ENCODE measurements around the gene SLC3A2. TPM values are rescaled to one million over a fixed set of nuclear protein-coding genes. Genes with fewer than 3 reads are reported as not detected.

The SLC3A2 gene
- total RNA-seq, 2 experiments from 2014 or later, result 289 to 321 TPM

GRCh38 chr11:62882788-62883501 is 2.2 kb downstream of the SLC3A2 start:
- Histone ChIP-seq H2AFZ (ENCODE audit: low read length) (no peak overlapping the region), H3K4me1 (ENCODE audit: insufficient read depth, low read length, poor library complexity, severe bottlenecking) (peaks cover 28% of the 10 kb centered on the region), H3K36me3 (ENCODE audit: insufficient read depth, low read length) (peaks cover 94% of the 10 kb centered on the region), H3K9me3 (ENCODE audit: low read length) (no peaks in the 10 kb centered on the region), H4K20me1 (ENCODE audit: insufficient read depth, low read length) (peaks cover 11% of the 10 kb centered on the region; the same call in 1 of the 2 replicates), H3K9me2 (ENCODE audit: insufficient read depth, low read length) (no peaks in the 10 kb centered on the region), H3K79me2 (ENCODE audit: insufficient read depth, low read depth, low read length) (peaks cover 48% of the 10 kb centered on the region), H3K4me3 (ENCODE audit: low read depth, low read length, poor library complexity, severe bottlenecking) (peak overlapping the region; percentile 73), H3K4me2 (ENCODE audit: low read length) (peak overlapping the region; percentile 95), H3K27ac (ENCODE audit: low read depth, low read length, poor library complexity, severe bottlenecking) (peak overlapping the region; percentile 74)
- no peak for DNase-seq (ENCODE audit: low spot score)
- TF ChIP-seq CTCF (conservative IDR thresholded peaks at IDR 0.05; ENCODE audit: low read length) (no peak), EZH2phosphoT487 (IDR thresholded peaks at IDR 0.05; ENCODE audit: borderline replicate concordance, low read depth, low read length) (no peak)
- no TSS peak for BruUV-seq (replicated peaks)
- CTCF ChIA-PET (ENCODE audit: unreplicated experiment), result no interaction called here
- POLR2A ChIA-PET, result interaction anchor here (0.5 to 4.8 kb wide), 5 partner anchors 15 to 463 kb away, joined by 3 to 42 read pairs (median 6); no protein-coding TSS in a partner anchor
- intact Hi-C loops (cut with micrococcal nuclease; ENCODE audit: unreplicated experiment), result loop anchor here (5.0 kb wide), 1 partner anchor 311 kb away; the partner anchor contains the start of gene EEF1G

GRCh38 chr11:62883673-62884072 is 3.0 kb downstream of the SLC3A2 start:
- Histone ChIP-seq H3K79me2 (ENCODE audit: insufficient read depth, low read depth, low read length) (peaks cover 47% of the 10 kb centered on the region), H3K4me3 (ENCODE audit: low read depth, low read length, poor library complexity, severe bottlenecking) (no peak overlapping the region), H3K4me1 (ENCODE audit: insufficient read depth, low read length, poor library complexity, severe bottlenecking) (peaks cover 28% of the 10 kb centered on the region), H3K4me2 (ENCODE audit: low read length) (0 out of 2 replicates have a peak overlapping the region, but pooled peaks have one; percentile 95), H3K27ac (ENCODE audit: low read depth, low read length, poor library complexity, severe bottlenecking) (no peak overlapping the region), H3K36me3 (ENCODE audit: insufficient read depth, low read length) (peaks cover 95% of the 10 kb centered on the region), H4K20me1 (ENCODE audit: insufficient read depth, low read length) (peaks cover 11% of the 10 kb centered on the region; the same call in 1 of the 2 replicates), H3K9me3 (ENCODE audit: low read length) (no peaks in the 10 kb centered on the region), H3K9me2 (ENCODE audit: insufficient read depth, low read length) (no peaks in the 10 kb centered on the region), H2AFZ (ENCODE audit: low read length) (no peak overlapping the region)
- BruUV-seq (replicated peaks), result no TSS peak
- TF ChIP-seq EZH2phosphoT487 (IDR thresholded peaks at IDR 0.05; ENCODE audit: borderline replicate concordance, low read depth, low read length) (no peak), CTCF (conservative IDR thresholded peaks at IDR 0.05; ENCODE audit: low read length) (no peak)
- intact Hi-C loops (cut with micrococcal nuclease; ENCODE audit: unreplicated experiment), result loop anchor here (5.0 kb wide), 1 partner anchor 311 kb away; the partner anchor contains the start of gene EEF1G
- ChIA-PET CTCF (ENCODE audit: unreplicated experiment) (no interaction called here), POLR2A (interaction anchor here (1.2 to 4.8 kb wide), 3 partner anchors 28 to 43 kb away, joined by 3 to 42 read pairs (median 9); no protein-coding TSS in a partner anchor)
- DNase-seq (ENCODE audit: low spot score), result no peak
